GM06990 (cell line): ENCODE results near the gene PALLD.
A peak's percentile ranks its signal among the peaks of the same experiment; 100 is the strongest.

Experiments
- DNase-seq: peaks from one replicate; pipeline ENCODE4 v3.0.0-alpha.2; 2011; ENCODE audit not compliant: insufficient read length; ENCODE audit errors: extremely low read depth
- H3K27me3 ChIP-seq: replicated peaks from 2 replicates; pipeline ENCODE4 v1.6.0; 2011; ENCODE audit warnings: low read length; ENCODE audit not compliant: control insufficient read depth, insufficient read depth
- H3K36me3 ChIP-seq: 2 replicates; pipeline ENCODE4 v1.5.1; 2011; ENCODE audit warnings: low read length; ENCODE audit not compliant: control insufficient read depth, insufficient read depth
- H3K4me3 ChIP-seq: replicated peaks from 2 replicates; pipeline ENCODE4 v1.5.1; 2011; ENCODE audit warnings: low read depth, mild to moderate bottlenecking, control low read depth, low read length
- CTCF ChIP-seq: IDR thresholded peaks from 2 replicates; pipeline ENCODE4 v1.5.1; 2011; ENCODE audit warnings: low read length, control low read depth, mild to moderate bottlenecking, inconsistent platforms; ENCODE audit not compliant: insufficient read depth, poor library complexity, severe bottlenecking

Gene PALLD

GRCh38 chr4:168630445-168631187, 133.8 kb downstream of the PALLD start:
- H3K27me3 ChIP-seq, result no peaks in the 10 kb centered on the region; the same call in 1 of the 2 replicates
- no peak overlapping the region for H3K4me3 ChIP-seq
- TF ChIP-seq CTCF, result no peak
- no peak for DNase-seq
- no peaks in the 10 kb centered on the region for H3K36me3 ChIP-seq

- H3K4me3 ChIP-seq, result no peak overlapping the region
- no peaks in the 10 kb centered on the region; the same call in 1 of the 2 replicates for H3K27me3 ChIP-seq
- H3K36me3 ChIP-seq, result no peaks in the 10 kb centered on the region
- no peak for TF ChIP-seq CTCF
- DNase-seq, result peak; percentile 13
Measured at GRCh38 chr4:168631241-168632162, 134.7 kb downstream of the PALLD start.

GRCh38 chr4:168632301-168632725, 135.5 kb downstream of the PALLD start:
- H3K4me3 ChIP-seq, result no peak overlapping the region
- H3K27me3 ChIP-seq, result no peaks in the 10 kb centered on the region; the same call in 1 of the 2 replicates
- no peak for DNase-seq
- no peak for TF ChIP-seq CTCF
- no peaks in the 10 kb centered on the region for H3K36me3 ChIP-seq

GRCh38 chr4:168633064-168633463, 136.2 kb downstream of the PALLD start:
- no peaks in the 10 kb centered on the region for H3K36me3 ChIP-seq

GRCh38 chr4:168633496-168633895, 136.6 kb downstream of the PALLD start:
- no peak for TF ChIP-seq CTCF
- H3K36me3 ChIP-seq, result no peaks in the 10 kb centered on the region
- H3K4me3 ChIP-seq, result no peak overlapping the region
- H3K27me3 ChIP-seq, result no peaks in the 10 kb centered on the region; the same call in 1 of the 2 replicates
- DNase-seq, result no peak

More at GRCh38 chr4:168633064-168633463, 136.2 kb downstream of the PALLD start:
- Histone ChIP-seq H3K4me3 (no peak overlapping the region), H3K27me3 (no peaks in the 10 kb centered on the region; the same call in 1 of the 2 replicates)
- no peak for TF ChIP-seq CTCF
- no peak for DNase-seq
